ENCODE results near the gene GAS7. TPM values are rescaled to one million over a fixed set of nuclear protein-coding genes. Genes with fewer than 3 reads are reported as not detected.

GAS7 gene
- total RNA-seq, 1 donor from 2014 or later, result 0.08 TPM

- DNase-seq (ENCODE audit: low read depth), result no peak
These were observed 3.3 kb upstream of the GAS7 start for GRCh38 chr17:10201680-10202079.

- DNase-seq (ENCODE audit: low read depth), result no peak
These were observed 2.2 kb upstream of the GAS7 start for GRCh38 chr17:10200645-10201044.

- DNase-seq (ENCODE audit: low read depth), result no peak
These were observed 1.6 kb upstream of the GAS7 start for GRCh38 chr17:10200016-10200415.

- DNase-seq (ENCODE audit: low read depth), result no peak
These were observed 491 bp downstream of the GAS7 start for GRCh38 chr17:10197721-10198508.

- no peak for DNase-seq (ENCODE audit: low read depth)
These were observed 1.1 kb downstream of the GAS7 start for GRCh38 chr17:10197362-10197720.

- no peak for DNase-seq (ENCODE audit: low read depth)
These were observed 1.5 kb downstream of the GAS7 start for GRCh38 chr17:10196941-10197340.

- no peak for DNase-seq (ENCODE audit: low read depth)
These were observed 2.0 kb downstream of the GAS7 start for GRCh38 chr17:10196384-10196895.

- DNase-seq (ENCODE audit: low read depth), result peak; percentile 10
These were observed 3.2 kb downstream of the GAS7 start for GRCh38 chr17:10195090-10195805.

GRCh38 chr17:10193632-10194031 lies 4.8 kb downstream of the GAS7 start:
- no peak for DNase-seq (ENCODE audit: low read depth)

GRCh38 chr17:10192972-10193371 lies 5.4 kb downstream of the GAS7 start:
- peak; percentile 24 for DNase-seq (ENCODE audit: low read depth)

- DNase-seq (ENCODE audit: low read depth), result no peak
These were observed 5.9 kb downstream of the GAS7 start for GRCh38 chr17:10192461-10192860.

- DNase-seq (ENCODE audit: low read depth), result no peak
These were observed 10.9 kb downstream of the GAS7 start for GRCh38 chr17:10187456-10187855.

GRCh38 chr17:10186771-10187410 lies 11.5 kb downstream of the GAS7 start:
- DNase-seq (ENCODE audit: low read depth), result no peak

GRCh38 chr17:10183931-10184930 lies 14.2 kb downstream of the GAS7 start:
- DNase-seq (ENCODE audit: low read depth), result no peak

GRCh38 chr17:10182785-10183184 lies 15.6 kb downstream of the GAS7 start:
- DNase-seq (ENCODE audit: low read depth), result no peak

- no peak for DNase-seq (ENCODE audit: low read depth)
These were observed 19.9 kb downstream of the GAS7 start for GRCh38 chr17:10178506-10178991.

GRCh38 chr17:10177913-10178505 lies 20.4 kb downstream of the GAS7 start:
- DNase-seq (ENCODE audit: low read depth), result peak; percentile 16

- no peak for DNase-seq (ENCODE audit: low read depth)
These were observed 21.1 kb downstream of the GAS7 start for GRCh38 chr17:10177131-10177912.

GRCh38 chr17:10173913-10174312 lies 24.5 kb downstream of the GAS7 start:
- no peak for DNase-seq (ENCODE audit: low read depth)

All from myocyte (in vitro differentiated cells).